ENCODE results near the gene MDM1. TPM values are rescaled to one million over a fixed set of nuclear protein-coding genes. Genes with fewer than 3 reads are reported as not detected.

Gene MDM1
- total RNA-seq, 1 experiment from 2014 or later, result 10.6 TPM

DNA sequence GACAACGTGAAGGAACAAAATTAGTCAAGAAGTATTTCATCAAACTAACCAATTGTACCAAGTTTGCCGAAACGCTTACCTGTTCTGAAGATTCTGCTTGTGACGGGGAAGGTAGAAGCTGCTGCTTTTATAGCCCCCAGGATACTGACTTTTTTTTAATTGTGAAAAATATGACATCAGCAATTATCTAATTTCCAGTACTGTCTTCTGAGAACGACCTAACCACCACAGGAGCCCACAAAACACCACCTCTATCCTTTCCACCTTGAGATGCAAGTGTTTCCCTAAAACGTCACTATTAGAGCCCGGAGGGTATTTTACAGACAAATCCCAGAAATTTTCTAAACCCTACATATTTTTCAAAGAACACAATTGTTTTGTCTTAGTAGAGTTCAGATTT, 78.7 kb downstream of the MDM1 start, which contains the start of gene IL22:
Gene IL22, minus strand, starts transcription at position 101 of the 400 bp plus-strand sequence. CDS start 156 bp downstream, outside the sequence.
- Histone ChIP-seq H3K4ac (ENCODE audit: low read depth, low read length) (no peak within 1 kb of the TSS), H2AK5ac (ENCODE audit: insufficient read length, low read length) (no peak within 1 kb of the TSS), H3K79me1 (ENCODE audit: insufficient read depth, low read depth, low read length, poor library complexity, severe bottlenecking) (no peaks in the 10 kb centered on the region), H4K8ac (replicated peaks; ENCODE audit: insufficient read length, low read depth, low read length) (no peak within 1 kb of the TSS), H3K23me2 (ENCODE audit: insufficient read length, low read depth, low read length, poor library complexity, severe bottlenecking) (no peaks in the 10 kb centered on the region), H3K14ac (ENCODE audit: insufficient read depth, low read length) (no peak within 1 kb of the TSS), H3K79me2 (ENCODE audit: insufficient read depth, low read length) (no peaks in the 10 kb centered on the region), H2BK12ac (ENCODE audit: insufficient read length, low read depth, low read length) (no peak within 1 kb of the TSS), H2BK5ac (ENCODE audit: insufficient read length, low read length) (no peak within 1 kb of the TSS), H4K20me1 (ENCODE audit: control insufficient read depth, insufficient read depth, insufficient read length) (no peaks in the 10 kb centered on the region), H3T11ph (ENCODE audit: low read length) (no peak within 1 kb of the TSS), H3K9ac (ENCODE audit: extremely low read depth, insufficient read length, low read length) (no peak within 1 kb of the TSS), H3K4me1 (ENCODE audit: insufficient read depth, low read length) (no peaks in the 10 kb centered on the region), H3K56ac (ENCODE audit: insufficient read length, low read depth, low read length) (no peak within 1 kb of the TSS), H3K27ac (ENCODE audit: insufficient read length, low read depth, low read length) (no peak within 1 kb of the TSS), H2AFZ (ENCODE audit: low read length) (no peak within 1 kb of the TSS), H2BK120ac (ENCODE audit: low read depth, low read length, poor library complexity, severe bottlenecking) (no peak within 1 kb of the TSS), H3K27me3 (ENCODE audit: insufficient read depth, low read length) (no peaks in the 10 kb centered on the region), H2BK20ac (ENCODE audit: low read depth, low read length, poor library complexity, severe bottlenecking) (no peak within 1 kb of the TSS), H3K9me3 (ENCODE audit: control insufficient read depth, low read depth, low read length) (no peaks in the 10 kb centered on the region), H3K23ac (ENCODE audit: insufficient read length, low read depth, low read length) (no peak within 1 kb of the TSS), H2BK15ac (ENCODE audit: low read depth, low read length) (no peak within 1 kb of the TSS), H3K4me2 (ENCODE audit: insufficient read depth, insufficient read length, low read length) (no peak within 1 kb of the TSS), H4K5ac (ENCODE audit: insufficient read length, low read depth, low read length) (no peak within 1 kb of the TSS), H3K18ac (ENCODE audit: insufficient read length, low read depth, low read length) (no peak within 1 kb of the TSS), H4K91ac (ENCODE audit: insufficient read length, low read depth, low read length) (no peak within 1 kb of the TSS)
- WGBS (ENCODE audit: extremely low coverage, insufficient read length, low lambda C conversion rate), result no CpG with 5 or more reads among the region's 7 CpGs
- TF ChIP-seq, protein P1, sequence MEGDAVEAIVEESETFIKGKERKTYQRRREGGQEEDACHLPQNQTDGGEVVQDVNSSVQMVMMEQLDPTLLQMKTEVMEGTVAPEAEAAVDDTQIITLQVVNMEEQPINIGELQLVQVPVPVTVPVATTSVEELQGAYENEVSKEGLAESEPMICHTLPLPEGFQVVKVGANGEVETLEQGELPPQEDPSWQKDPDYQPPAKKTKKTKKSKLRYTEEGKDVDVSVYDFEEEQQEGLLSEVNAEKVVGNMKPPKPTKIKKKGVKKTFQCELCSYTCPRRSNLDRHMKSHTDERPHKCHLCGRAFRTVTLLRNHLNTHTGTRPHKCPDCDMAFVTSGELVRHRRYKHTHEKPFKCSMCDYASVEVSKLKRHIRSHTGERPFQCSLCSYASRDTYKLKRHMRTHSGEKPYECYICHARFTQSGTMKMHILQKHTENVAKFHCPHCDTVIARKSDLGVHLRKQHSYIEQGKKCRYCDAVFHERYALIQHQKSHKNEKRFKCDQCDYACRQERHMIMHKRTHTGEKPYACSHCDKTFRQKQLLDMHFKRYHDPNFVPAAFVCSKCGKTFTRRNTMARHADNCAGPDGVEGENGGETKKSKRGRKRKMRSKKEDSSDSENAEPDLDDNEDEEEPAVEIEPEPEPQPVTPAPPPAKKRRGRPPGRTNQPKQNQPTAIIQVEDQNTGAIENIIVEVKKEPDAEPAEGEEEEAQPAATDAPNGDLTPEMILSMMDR (conservative IDR thresholded peaks at IDR 0.05), result no peak
- H3K9me3 Mint-ChIP-seq, result no peaks in the 10 kb centered on the region
- no peak within 1 kb of the TSS; a peak in 1 of 7 replicates for H3K27ac Mint-ChIP-seq
- peaks cover 2 to 7% of the 10 kb centered on the region in 2 experiments; a peak in 2 of 4 replicates for H3K4me1 Mint-ChIP-seq
- DNase-seq, result no peak
- no peaks in the 10 kb centered on the region for H3K36me3 Mint-ChIP-seq (ENCODE audit: insufficient read depth in 1 of 3, low read depth in 3 of 3)
- H3K27me3 Mint-ChIP-seq (ENCODE audit: low read depth), result no peaks in the 10 kb centered on the region
- H3K4me3 Mint-ChIP-seq, result no peak within 1 kb of the TSS

Data from H9 (cell line).